HepG2 (cell line): ENCODE data around the gene ADAR. TPM values are rescaled to one million over a fixed set of nuclear protein-coding genes. Genes with fewer than 3 reads are reported as not detected.
A peak's percentile ranks its signal among the peaks of the same experiment; 100 is the strongest.

ENCODE experiments used
- CBFB ChIP-seq: sonication (generic); formaldehyde crosslinking; IDR thresholded peaks from 2 replicates; pipeline ENCODE4 v1.4.0; 2020; ENCODE audit warnings: missing genetic modification reagents
- CREB3 ChIP-seq: sonication (generic); formaldehyde crosslinking; IDR thresholded peaks from 2 replicates; pipeline ENCODE4 v1.5.0; 2020; ENCODE audit warnings: missing genetic modification reagents
- ISX ChIP-seq: sonication (generic); formaldehyde crosslinking; conservative IDR thresholded peaks from 2 replicates; pipeline ENCODE4 v1.5.0; 2020; ENCODE audit warnings: missing genetic modification reagents
- NFYB ChIP-seq: sonication (generic); formaldehyde crosslinking; IDR thresholded peaks from 2 replicates; pipeline ENCODE4 v1.4.0; 2020; ENCODE audit warnings: missing genetic modification reagents
- RAD21 ChIP-seq: fragments of 450-650 bp; formaldehyde crosslinking; IDR thresholded peaks from 2 replicates; pipeline ENCODE4 v1.5.0; 2020; ENCODE audit warnings: mild to moderate bottlenecking
- RELA ChIP-seq: sonication (generic); formaldehyde crosslinking; IDR thresholded peaks from 2 replicates; pipeline ENCODE4 v1.4.0; 2020; ENCODE audit warnings: missing genetic modification reagents
- SMARCC2 ChIP-seq: fragments of 450-650 bp; IDR thresholded peaks from 2 replicates; pipeline ENCODE4 v1.6.1; 2017; ENCODE audit warnings: antibody characterized with exemption, mild to moderate bottlenecking
- SMARCE1 ChIP-seq: fragments of 450-650 bp; IDR thresholded peaks from 2 replicates; pipeline ENCODE4 v1.6.1; 2017; ENCODE audit warnings: borderline replicate concordance
- TBL1XR1 ChIP-seq: fragments of 150-350 bp; IDR thresholded peaks from 2 replicates; pipeline ENCODE4 v1.6.1; 2014; ENCODE audit warnings: borderline replicate concordance, low read length; ENCODE audit not compliant: partially characterized antibody
- ZMYM2 ChIP-seq: sonication (generic); formaldehyde crosslinking; IDR thresholded peaks from 2 replicates; pipeline ENCODE4 v1.8.0; 2022; ENCODE audit warnings: mild to moderate bottlenecking, missing genetic modification reagents
- ZNF121 ChIP-seq: sonication (generic); formaldehyde crosslinking; IDR thresholded peaks from 2 replicates; pipeline ENCODE4 v1.5.0; 2020; ENCODE audit warnings: mild to moderate bottlenecking, missing genetic modification reagents
- ZNF138 ChIP-seq: sonication (generic); formaldehyde crosslinking; IDR thresholded peaks from 2 replicates; pipeline ENCODE4 v1.5.0; 2020; ENCODE audit warnings: mild to moderate bottlenecking, low read depth, missing genetic modification reagents
- ZNF224 ChIP-seq: sonication (generic); formaldehyde crosslinking; IDR thresholded peaks from 2 replicates; pipeline ENCODE4 v1.5.0; 2020; ENCODE audit warnings: mild to moderate bottlenecking, missing genetic modification reagents
- ZNF281 ChIP-seq: sonication (generic); formaldehyde crosslinking; IDR thresholded peaks from 2 replicates; pipeline ENCODE4 v1.4.0; 2020; ENCODE audit warnings: missing genetic modification reagents, borderline replicate concordance
- ZNF430 ChIP-seq: sonication (generic); formaldehyde crosslinking; IDR thresholded peaks from 2 replicates; pipeline ENCODE4 v1.9.0; 2021; ENCODE audit warnings: mild to moderate bottlenecking, missing genetic modification reagents
- ZNF713 ChIP-seq: sonication (generic); formaldehyde crosslinking; IDR thresholded peaks from 2 replicates; pipeline ENCODE4 v1.4.0; 2020; ENCODE audit warnings: mild to moderate bottlenecking, missing genetic modification reagents
- ZNF720 ChIP-seq: sonication (generic); formaldehyde crosslinking; IDR thresholded peaks from 2 replicates; pipeline ENCODE4 v1.4.0; 2020; ENCODE audit warnings: missing genetic modification reagents
- polyA plus RNA-seq, 8 experiments: library from polyadenylated mRNA; depleted of rRNA in 3 of 8; stranded (reverse) in 7 of 8; unstranded in 1 of 8; fragments of >200 nt; fragmentation: Illumina TruSeq in 4 of 8; extraction: Trizol in 4 of 8; gene quantifications; 2 replicates each; pipeline versions ENCODE4 v1.2.1 to v1.2.3, GENCODE V29; 2011 to 2016; ENCODE audit warnings: low read depth in 4 of 8, missing spikeins in 1 of 8, mixed read lengths in 1 of 8; ENCODE audit not compliant: insufficient read depth in 1 of 8
- total RNA-seq, 5 experiments: library from RNA; depleted of rRNA; stranded (reverse); fragments of >200 nt; fragmentation: Illumina TruSeq; extraction: Trizol; gene quantifications; 2 replicates each; pipeline ENCODE4 v1.2.3, GENCODE V29; 2016; ENCODE audit warnings: low read depth in 1 of 5
- TF ChIP-seq, protein P1 (sequence below): sonication (generic); formaldehyde crosslinking; IDR thresholded peaks from 2 replicates; pipeline ENCODE4 v1.4.0; 2020; ENCODE audit warnings: mild to moderate bottlenecking, missing genetic modification reagents
- TF ChIP-seq, protein P2 (sequence below): sonication (generic); formaldehyde crosslinking; IDR thresholded peaks from 2 replicates; pipeline ENCODE4 v1.9.0; 2021; ENCODE audit warnings: missing genetic modification reagents, borderline replicate concordance
- TF ChIP-seq, protein P3 (sequence below): sonication (generic); formaldehyde crosslinking; IDR thresholded peaks from 2 replicates; pipeline ENCODE4 v1.8.1; 2023; ENCODE audit warnings: mild to moderate bottlenecking, missing genetic modification reagents, borderline replicate concordance
- TF ChIP-seq, protein P4 (sequence below): sonication (generic); formaldehyde crosslinking; IDR thresholded peaks from 2 replicates; pipeline ENCODE4 v1.4.0; 2020; ENCODE audit warnings: missing genetic modification reagents
- TF ChIP-seq, protein P5 (sequence below): sonication (generic); formaldehyde crosslinking; IDR thresholded peaks from 2 replicates; pipeline ENCODE4 v1.5.1; 2020; ENCODE audit warnings: missing genetic modification reagents, mild to moderate bottlenecking, borderline replicate concordance

ADAR gene
- total and polyA plus RNA-seq, 2 of the 13 experiments (the other 11 are each of a cell fraction or from before 2014, with no cell fraction given): 70.8 to 86.2 TPM

GRCh38 chr1:154567386-154568156 is 40.4 kb downstream of the ADAR start, which contains the start of gene CHRNB2 (continued):
- TF ChIP-seq ZNF430: peak; percentile 98
- TF ChIP-seq SMARCC2: no peak
- TF ChIP-seq ZNF281 (CRISPR knock-in tag): peak; percentile 83; the same call in 1 of the 2 replicates
- peak; percentile 59; the same call in 1 of the 2 replicates for TF ChIP-seq CBFB (CRISPR knock-in tag)
- TF ChIP-seq, protein P1, sequence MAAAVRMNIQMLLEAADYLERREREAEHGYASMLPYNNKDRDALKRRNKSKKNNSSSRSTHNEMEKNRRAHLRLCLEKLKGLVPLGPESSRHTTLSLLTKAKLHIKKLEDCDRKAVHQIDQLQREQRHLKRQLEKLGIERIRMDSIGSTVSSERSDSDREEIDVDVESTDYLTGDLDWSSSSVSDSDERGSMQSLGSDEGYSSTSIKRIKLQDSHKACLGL (CRISPR knock-in tag): peak; percentile 91
- TF ChIP-seq ZNF720 (CRISPR knock-in tag): no peak
- no peak for TF ChIP-seq ZMYM2 (CRISPR knock-in tag)
- TF ChIP-seq ZNF713 (CRISPR knock-in tag): 0 out of 2 replicates have a peak, but pooled peaks have one; percentile 51
- TF ChIP-seq, protein P2, sequence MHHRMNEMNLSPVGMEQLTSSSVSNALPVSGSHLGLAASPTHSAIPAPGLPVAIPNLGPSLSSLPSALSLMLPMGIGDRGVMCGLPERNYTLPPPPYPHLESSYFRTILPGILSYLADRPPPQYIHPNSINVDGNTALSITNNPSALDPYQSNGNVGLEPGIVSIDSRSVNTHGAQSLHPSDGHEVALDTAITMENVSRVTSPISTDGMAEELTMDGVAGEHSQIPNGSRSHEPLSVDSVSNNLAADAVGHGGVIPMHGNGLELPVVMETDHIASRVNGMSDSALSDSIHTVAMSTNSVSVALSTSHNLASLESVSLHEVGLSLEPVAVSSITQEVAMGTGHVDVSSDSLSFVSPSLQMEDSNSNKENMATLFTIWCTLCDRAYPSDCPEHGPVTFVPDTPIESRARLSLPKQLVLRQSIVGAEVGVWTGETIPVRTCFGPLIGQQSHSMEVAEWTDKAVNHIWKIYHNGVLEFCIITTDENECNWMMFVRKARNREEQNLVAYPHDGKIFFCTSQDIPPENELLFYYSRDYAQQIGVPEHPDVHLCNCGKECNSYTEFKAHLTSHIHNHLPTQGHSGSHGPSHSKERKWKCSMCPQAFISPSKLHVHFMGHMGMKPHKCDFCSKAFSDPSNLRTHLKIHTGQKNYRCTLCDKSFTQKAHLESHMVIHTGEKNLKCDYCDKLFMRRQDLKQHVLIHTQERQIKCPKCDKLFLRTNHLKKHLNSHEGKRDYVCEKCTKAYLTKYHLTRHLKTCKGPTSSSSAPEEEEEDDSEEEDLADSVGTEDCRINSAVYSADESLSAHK (CRISPR knock-in tag): peak; percentile 89
- TF ChIP-seq ISX: peak; percentile 94
- peak; percentile 47; the same call in 1 of the 2 replicates for TF ChIP-seq NFYB (CRISPR knock-in tag)
- peak; percentile 95 for TF ChIP-seq CREB3 (CRISPR knock-in tag)
- TF ChIP-seq, protein P3, sequence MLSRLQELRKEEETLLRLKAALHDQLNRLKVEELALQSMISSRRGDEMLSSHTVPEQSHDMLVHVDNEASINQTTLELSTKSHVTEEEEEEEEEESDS (CRISPR knock-in tag): peak; percentile 95
- TF ChIP-seq, protein P4, sequence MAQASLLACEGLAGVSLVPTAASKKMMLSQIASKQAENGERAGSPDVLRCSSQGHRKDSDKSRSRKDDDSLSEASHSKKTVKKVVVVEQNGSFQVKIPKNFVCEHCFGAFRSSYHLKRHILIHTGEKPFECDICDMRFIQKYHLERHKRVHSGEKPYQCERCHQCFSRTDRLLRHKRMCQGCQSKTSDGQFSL: peak; percentile 60; the same call in 1 of the 2 replicates
- no peak for TF ChIP-seq SMARCE1
- TF ChIP-seq TBL1XR1: no peak
- TF ChIP-seq RAD21 (CRISPR knock-in tag): peak; percentile 63
- TF ChIP-seq, protein P5, sequence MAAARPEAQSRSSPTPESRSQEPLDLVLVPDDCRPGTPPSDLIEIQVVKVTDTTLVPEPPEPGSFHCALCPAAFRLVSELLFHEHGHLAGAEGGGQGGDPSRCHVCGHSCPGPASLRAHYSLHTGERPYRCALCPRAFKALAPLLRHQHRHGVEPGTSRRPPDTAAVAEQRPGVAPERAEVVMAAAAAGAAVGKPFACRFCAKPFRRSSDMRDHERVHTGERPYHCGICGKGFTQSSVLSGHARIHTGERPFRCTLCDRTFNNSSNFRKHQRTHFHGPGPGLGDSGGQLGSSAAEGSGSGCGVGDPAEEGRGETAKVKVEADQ (CRISPR knock-in tag): peak; percentile 96; the same call in 1 of the 2 replicates
- TF ChIP-seq ZNF224: no peak
- TF ChIP-seq RELA (CRISPR knock-in tag): peak; percentile 81; the same call in 1 of the 2 replicates
- TF ChIP-seq ZNF121: no peak
- TF ChIP-seq ZNF138: peak; percentile 98
